H1 (cell line): Measurements from ENCODE around the gene SPATS2L. TPM values are rescaled to one million over a fixed set of nuclear protein-coding genes. Genes with fewer than 3 reads are reported as not detected.

ENCODE experiments used
- CTCF ChIA-PET: fragments of 300-600 bp; sonication (Branson Sonifier 250); formaldehyde crosslinking; loops from one replicate; lab custom pipeline; 2021; ENCODE audit not compliant: partially characterized antibody; lab: Charles Lee
- POLR2A ChIA-PET: fragments of 300-600 bp; sonication (Branson Sonifier 250); formaldehyde crosslinking; loops from one replicate; lab custom pipeline; 2021; ENCODE audit warnings: inconsistent platforms; ENCODE audit not compliant: partially characterized antibody; lab: Charles Lee
- DNase-seq, 2 experiments: peaks; one replicate each; pipeline versions ENCODE4 v3.0.0 to v3.0.0-alpha.2; 2010 to 2022; ENCODE audit warnings: low spot score in 2 of 2, low read depth in 1 of 2, mixed read lengths in 1 of 2
- FAIRE-seq: peaks from 2 replicates; lab custom pipeline; 2011; peaks lifted over from hg19 to GRCh38; lab: Jason Lieb, UNC
- H2AFZ ChIP-seq: 2 replicates; pipeline ENCODE4 v1.8.1; 2012; ENCODE audit warnings: low read length, inconsistent platforms
- H2AK5ac ChIP-seq: 2 replicates; pipeline ENCODE4 v1.6.1; 2013; ENCODE audit warnings: low read depth, low read length
- H2BK120ac ChIP-seq: replicated peaks from 2 replicates; pipeline ENCODE3; 2013; ENCODE audit warnings: low read depth, low read length, inconsistent platforms
- H2BK12ac ChIP-seq: 2 replicates; pipeline ENCODE4 v1.6.1; 2013; ENCODE audit warnings: low read depth, low read length
- H2BK15ac ChIP-seq: 2 replicates; pipeline ENCODE4 v1.6.1; 2013; ENCODE audit warnings: low read length
- H2BK20ac ChIP-seq: 2 replicates; pipeline ENCODE4 v1.6.1; 2013; ENCODE audit warnings: low read length
- H2BK5ac ChIP-seq: 2 replicates; pipeline ENCODE4 v1.6.1; 2013; ENCODE audit warnings: low read depth, low read length
- H3K14ac ChIP-seq: 2 replicates; pipeline ENCODE4 v1.6.1; 2013; ENCODE audit warnings: inconsistent platforms; ENCODE audit not compliant: insufficient read length
- H3K18ac ChIP-seq: 2 replicates; pipeline ENCODE4 v1.6.1; 2013; ENCODE audit warnings: low read length; ENCODE audit errors: extremely low read depth
- H3K23ac ChIP-seq: 2 replicates; pipeline ENCODE4 v1.6.1; 2013; ENCODE audit warnings: inconsistent platforms; ENCODE audit not compliant: insufficient read length
- H3K23me2 ChIP-seq: 2 replicates; pipeline ENCODE4 v1.6.1; 2013; ENCODE audit warnings: low read depth, low read length
- H3K27ac ChIP-seq: 2 replicates; pipeline ENCODE4 v1.6.1; 2011; ENCODE audit warnings: low read depth, low read length, inconsistent platforms
- H3K27me3 ChIP-seq, 4 experiments: replicated peaks in 1 of 4; 1 replicate in 1 of 4; 2 replicates in 3 of 4; pipeline versions ENCODE4 v1.6.1 to v1.8.1; 2011 to 2013; ENCODE audit warnings: low read length in 3 of 4, mild to moderate bottlenecking in 3 of 4, inconsistent platforms in 2 of 4, mixed read lengths in 2 of 4, moderate library complexity in 1 of 4; ENCODE audit not compliant: control insufficient read depth in 3 of 4, insufficient read depth in 3 of 4; ENCODE audit errors: extremely low read depth in 1 of 4
- H3K36me3 ChIP-seq, 4 experiments: 2 replicates each; pipeline versions ENCODE4 v1.6.1 to v1.8.1; 2011 to 2013; ENCODE audit warnings: mild to moderate bottlenecking in 4 of 4, low read length in 3 of 4, moderate library complexity in 2 of 4, control low read depth in 1 of 4, inconsistent platforms in 1 of 4; ENCODE audit not compliant: insufficient read depth in 4 of 4, control insufficient read depth in 2 of 4
- H3K4ac ChIP-seq: replicated peaks from 2 replicates; pipeline ENCODE3; 2013; ENCODE audit warnings: low read length, low read depth, mixed read lengths, inconsistent platforms; ENCODE audit not compliant: insufficient read length
- H3K4me1 ChIP-seq, 4 experiments: replicated peaks in 1 of 4; 1 replicate in 1 of 4; 2 replicates in 3 of 4; pipeline versions ENCODE4 v1.6.1 to v1.8.1; 2011 to 2013; ENCODE audit warnings: low read length in 3 of 4, inconsistent platforms in 2 of 4, mixed read lengths in 1 of 4; ENCODE audit not compliant: insufficient read depth in 4 of 4, control insufficient read depth in 3 of 4
- H3K4me2 ChIP-seq, 2 experiments: 2 replicates each; pipeline versions ENCODE4 v1.6.1 to v1.8.1; 2011 to 2013; ENCODE audit warnings: low read depth in 2 of 2, low read length in 2 of 2, control low read depth in 1 of 2, inconsistent platforms in 1 of 2, mild to moderate bottlenecking in 1 of 2; ENCODE audit not compliant: insufficient read depth in 1 of 2
- H3K4me3 ChIP-seq, 4 experiments: fragments of 200-600, 300-600 bp in 1 of 4; sonication (generic), shearing (Covaris generic), sonication (Bioruptor Twin) in 1 of 4; 2 replicates each; pipeline versions ENCODE4 v1.5.1 to v1.8.1; 2011 to 2016; ENCODE audit warnings: low read length in 4 of 4, low read depth in 3 of 4, control low read depth in 2 of 4, inconsistent platforms in 2 of 4, mild to moderate bottlenecking in 2 of 4, mixed read lengths in 1 of 4, moderate library complexity in 1 of 4; ENCODE audit not compliant: insufficient read depth in 2 of 4; ENCODE audit errors: extremely low read depth in 1 of 4
- H3K56ac ChIP-seq: replicated peaks from 2 replicates; pipeline ENCODE3; 2013; ENCODE audit warnings: low read depth, mild to moderate bottlenecking, mixed read lengths, low read length, inconsistent platforms; ENCODE audit not compliant: insufficient read length
- H3K79me1 ChIP-seq: 2 replicates; pipeline ENCODE4 v1.6.1; 2013; ENCODE audit warnings: low read depth, low read length, control low read depth
- H3K79me2 ChIP-seq, 2 experiments: 2 replicates each; pipeline versions ENCODE4 v1.6.1 to v1.8.1; 2012 to 2013; ENCODE audit warnings: low read length in 2 of 2, mild to moderate bottlenecking in 2 of 2, inconsistent platforms in 1 of 2; ENCODE audit not compliant: insufficient read depth in 2 of 2, control insufficient read depth in 1 of 2
- H3K9ac ChIP-seq, 4 experiments: replicated peaks in 1 of 4; 1 replicate in 1 of 4; 2 replicates in 3 of 4; pipeline versions ENCODE4 v1.6.1 to v1.8.1; 2011 to 2013; ENCODE audit warnings: low read depth in 3 of 4, low read length in 3 of 4, control low read depth in 2 of 4, mild to moderate bottlenecking in 2 of 4, moderate library complexity in 2 of 4, inconsistent platforms in 1 of 4; ENCODE audit errors: extremely low read depth in 1 of 4
- H3K9me3 ChIP-seq, 2 experiments: 2 replicates each; pipeline versions ENCODE4 v1.6.1 to v1.8.1; 2012 to 2013; ENCODE audit warnings: mild to moderate bottlenecking in 2 of 2, moderate library complexity in 2 of 2, control low read depth in 1 of 2, inconsistent platforms in 1 of 2, low read depth in 1 of 2, low read length in 1 of 2, mixed read lengths in 1 of 2; ENCODE audit not compliant: insufficient read depth in 2 of 2
- H4K20me1 ChIP-seq, 2 experiments: replicated peaks in 1 of 2; 2 replicates each; pipeline versions ENCODE3 to v1.8.1; 2011 to 2013; ENCODE audit warnings: inconsistent platforms in 2 of 2, low read length in 2 of 2, mild to moderate bottlenecking in 1 of 2; ENCODE audit not compliant: insufficient read depth in 2 of 2, control insufficient read depth in 1 of 2
- H4K5ac ChIP-seq: 2 replicates; pipeline ENCODE4 v1.6.1; 2013; ENCODE audit warnings: low read length, low read depth, mixed read lengths, inconsistent platforms; ENCODE audit not compliant: insufficient read length
- H4K8ac ChIP-seq: 2 replicates; pipeline ENCODE4 v1.8.0; 2013; ENCODE audit warnings: mild to moderate bottlenecking, moderate library complexity, low read length, inconsistent platforms; ENCODE audit not compliant: insufficient read depth; ENCODE audit errors: extremely low read depth
- H4K91ac ChIP-seq: replicated peaks from 2 replicates; pipeline ENCODE3; 2013; ENCODE audit warnings: low read length, mixed read lengths, inconsistent platforms; ENCODE audit not compliant: insufficient read length
- WGBS, 2 experiments: shearing (Covaris generic) in 1 of 2; methylation state at CpG; one replicate each; pipeline versions ENCODE4 v1.1.6 to v1.1.7; 2013 to 2015; ENCODE audit warnings: low lambda C conversion rate in 2 of 2, mixed read lengths in 2 of 2, inconsistent platforms in 1 of 2, low coverage in 1 of 2, missing lambda C conversion rate in 1 of 2; ENCODE audit not compliant: insufficient replicate concordance in 2 of 2, insufficient coverage in 1 of 2, insufficient read length in 1 of 2; ENCODE audit errors: extremely low coverage in 1 of 2, missing lambda C conversion rate in 1 of 2; 5-methylcytosine and 5-hydroxymethylcytosine counted together
- polyA plus RNA-seq, 7 experiments: library from polyadenylated mRNA; depleted of rRNA in 3 of 7; stranded (reverse) in 5 of 7; unstranded in 2 of 7; fragments of >200 nt in 5 of 7; fragments of 200-250 nt in 2 of 7; gene quantifications; 1 replicate in 5 of 7; 2 replicates in 1 of 7; 4 replicates in 1 of 7; pipeline versions ENCODE4 v1.2.1 to v1.2.3, GENCODE V29; 2011 to 2013; ENCODE audit warnings: missing spikeins in 2 of 7, mixed read lengths in 2 of 7
- total RNA-seq: library from RNA; stranded (reverse); fragmentation: NEBNext Ultra II Directional; extraction: Animal tissue kit (Norgen Biotek cat#: 25700); gene quantifications from 2 replicates; pipeline ENCODE4 v1.2.1, GENCODE V29; 2021
- TF ChIP-seq, protein P1 (sequence below): IDR thresholded peaks from 2 replicates; pipeline ENCODE4 v1.6.1; 2012; ENCODE audit warnings: inconsistent platforms

The SPATS2L gene
- total and polyA plus RNA-seq, 2 of the 8 experiments (the other 6 are each of a cell fraction or from before 2014, with no cell fraction given), result 67.3 to 189 TPM

DNA sequence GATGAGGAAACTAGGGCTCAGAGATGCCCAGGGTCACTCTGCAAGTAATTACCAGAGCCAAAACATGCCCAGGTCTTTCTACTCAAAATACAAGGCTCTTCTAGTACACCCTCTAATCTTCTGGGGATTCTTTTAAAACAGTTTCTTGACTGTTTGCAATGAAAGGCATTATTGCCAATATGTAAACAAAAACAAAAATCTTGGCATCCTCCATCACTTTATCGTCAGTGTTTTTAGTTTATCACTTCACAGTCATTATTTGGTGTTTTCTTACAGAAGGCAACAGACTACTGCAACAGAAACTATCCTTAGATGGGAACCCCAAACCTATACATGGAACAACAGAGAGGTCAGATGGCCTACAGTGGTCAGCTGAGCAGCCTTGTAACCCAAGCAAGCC lies 132.4 kb downstream of the SPATS2L start:
- Histone ChIP-seq H2BK12ac (no peak overlapping the region), H3K23me2 (no peaks in the 10 kb centered on the region), H3K79me2 (no peaks in the 10 kb centered on the region), H3K18ac (no peak overlapping the region), H2AK5ac (no peak overlapping the region), H3K9me3 (no peaks in the 10 kb centered on the region), H3K27ac (no peak overlapping the region), H4K20me1 (no peaks in the 10 kb centered on the region), H2BK20ac (no peak overlapping the region), H3K14ac (no peak overlapping the region), H2BK120ac (no peak overlapping the region), H3K4me2 (no peak overlapping the region), H3K23ac (no peak overlapping the region), H3K4ac (no peak overlapping the region), H2BK15ac (no peak overlapping the region), H4K91ac (no peak overlapping the region), H3K4me1 (no peaks in the 10 kb centered on the region), H3K4me3 (no peak overlapping the region), H3K9ac (no peak overlapping the region), H2AFZ (no peak overlapping the region), H2BK5ac (no peak overlapping the region)
- ChIA-PET CTCF (no interaction called here), POLR2A (no interaction called here)
- FAIRE-seq, result no peak
- TF ChIP-seq, protein P1, sequence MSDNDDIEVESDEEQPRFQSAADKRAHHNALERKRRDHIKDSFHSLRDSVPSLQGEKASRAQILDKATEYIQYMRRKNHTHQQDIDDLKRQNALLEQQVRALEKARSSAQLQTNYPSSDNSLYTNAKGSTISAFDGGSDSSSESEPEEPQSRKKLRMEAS, result no peak
- TF ChIP-seq, all 59 proteins: peak for 0
- no peak overlapping the region for H4K8ac ChIP-seq
- H3K56ac ChIP-seq, result no peak overlapping the region
- no peaks in the 10 kb centered on the region for H3K79me1 ChIP-seq
- DNase-seq, result no peak
- H4K5ac ChIP-seq, result no peak overlapping the region
- no peaks in the 10 kb centered on the region for H3K27me3 ChIP-seq
- 86% methylated on average over 1 of the region's 1 CpG; no CpG with 5 or more reads in 1 of the 2 experiments for WGBS, 2 experiments
- H3K36me3 ChIP-seq, result peaks cover 6 to 60% (median 39%) of the 10 kb centered on the region in 4 experiments; a peak in 6 of 8 replicates
